GM19025 (cell line): ENCODE results near the gene PID1.

Source experiments
- ATAC-seq: cut with Tn5 transposase; IDR thresholded peaks from one replicate; pipeline ENCODE4 v1.9.1; 2021; ENCODE audit warnings: mild to moderate bottlenecking, low read depth, moderate library complexity; ENCODE audit not compliant: unreplicated experiment

The PID1 gene

DNA sequence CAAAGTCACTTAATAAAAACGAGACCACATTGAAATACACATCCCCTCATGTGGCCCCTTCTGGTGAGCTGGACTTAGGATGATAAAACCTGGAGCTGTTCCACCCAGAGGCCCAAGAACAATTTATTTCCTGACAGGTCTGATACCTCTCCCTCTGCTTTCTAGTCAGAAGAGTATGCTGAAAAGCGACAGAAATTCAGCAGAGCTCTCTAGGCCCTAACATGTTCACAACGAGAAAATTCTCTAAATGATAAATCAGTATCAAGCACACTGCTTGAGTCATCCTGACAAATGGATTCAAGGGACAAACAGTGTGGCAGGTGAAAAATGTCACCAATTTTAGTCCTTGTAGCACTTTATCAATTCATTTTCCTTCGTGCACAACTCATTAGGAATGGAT lies 233.5 kb downstream of the PID1 start:
- ATAC-seq = no peak

DNA sequence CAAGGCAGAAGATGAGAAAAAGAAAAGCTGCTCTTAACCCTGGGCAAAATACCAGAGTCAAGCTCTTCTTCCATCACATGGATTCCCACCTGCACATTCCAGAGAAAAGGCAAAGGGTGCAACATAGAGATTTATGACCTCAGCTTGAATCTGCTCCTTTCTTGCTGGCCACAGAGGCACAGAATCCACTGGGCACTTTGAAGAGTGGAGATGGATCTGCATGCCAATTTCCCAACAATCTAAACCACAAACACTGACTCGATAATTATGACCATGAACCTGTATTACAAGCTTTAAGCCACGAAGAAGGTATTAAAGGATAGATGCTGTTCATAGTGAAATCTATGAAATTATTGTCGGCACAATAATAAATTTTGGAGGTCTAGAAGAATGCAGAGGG lies 237.3 kb downstream of the PID1 start:
- ATAC-seq = no peak

DNA sequence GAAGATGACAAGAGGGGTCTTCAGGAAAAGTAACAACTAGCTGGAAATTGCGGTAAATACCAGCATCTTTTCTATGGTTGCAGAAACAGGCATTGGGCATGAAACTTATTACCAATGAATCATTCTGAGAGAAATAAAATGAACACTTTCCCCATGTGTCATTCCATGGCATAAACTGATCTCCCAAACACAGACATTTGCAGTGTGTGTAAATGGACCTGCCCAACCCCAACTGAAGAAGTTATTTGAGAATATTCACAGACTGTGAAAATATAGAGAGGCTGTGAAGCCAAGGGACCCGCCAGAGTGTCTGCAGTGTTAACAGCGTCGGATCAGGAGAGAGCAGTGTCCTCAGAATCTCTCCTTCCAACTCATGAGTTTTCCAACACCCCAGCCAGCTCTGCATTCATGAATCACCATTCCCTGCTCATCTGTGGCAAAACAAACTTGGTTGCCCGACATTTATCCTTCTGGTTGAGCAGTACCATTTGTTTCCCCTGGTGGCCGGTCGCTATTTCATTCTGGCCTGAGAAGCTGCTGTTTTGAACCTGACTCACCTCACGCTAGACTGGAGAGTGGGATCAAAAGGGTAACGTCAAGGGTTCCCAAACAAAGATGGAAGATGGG lies 238.4 kb downstream of the PID1 start:
- ATAC-seq = no peak

DNA sequence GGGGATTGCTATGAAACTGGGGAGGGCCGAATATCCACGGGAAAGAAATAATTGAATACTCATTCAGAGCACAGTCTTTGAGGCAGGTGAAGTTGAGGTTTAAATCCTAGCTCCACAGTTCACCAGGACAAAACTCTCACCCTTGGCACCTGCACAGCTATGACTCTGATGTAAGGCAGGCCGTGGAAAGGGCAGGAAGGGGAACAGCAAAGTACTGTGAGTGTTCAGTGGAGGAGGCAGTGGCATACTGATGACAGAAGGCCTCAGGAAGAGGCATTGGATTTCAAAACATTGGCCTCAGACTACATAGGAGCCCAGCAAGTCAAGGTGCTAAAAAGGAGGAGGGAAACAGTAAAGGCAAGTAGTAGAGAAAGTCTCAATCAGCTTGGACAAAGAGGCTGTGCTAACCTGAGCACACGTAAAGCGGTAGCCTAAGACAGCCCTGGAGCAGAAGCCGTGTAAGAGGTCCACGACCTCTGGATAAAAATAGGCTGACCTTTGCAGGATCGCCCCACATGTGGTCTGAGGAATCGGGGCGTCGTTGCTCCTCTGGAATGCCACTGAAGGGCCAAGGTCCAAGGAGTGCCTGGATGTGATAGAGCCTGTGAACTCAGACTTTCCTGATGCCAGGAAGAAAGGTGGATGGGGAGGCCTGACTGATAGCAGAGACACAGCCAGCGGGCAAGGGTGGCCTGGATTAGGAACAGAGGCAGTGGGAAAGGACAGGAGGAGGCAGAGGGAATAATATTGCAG lies 243.6 kb downstream of the PID1 start:
- no peak for ATAC-seq

DNA sequence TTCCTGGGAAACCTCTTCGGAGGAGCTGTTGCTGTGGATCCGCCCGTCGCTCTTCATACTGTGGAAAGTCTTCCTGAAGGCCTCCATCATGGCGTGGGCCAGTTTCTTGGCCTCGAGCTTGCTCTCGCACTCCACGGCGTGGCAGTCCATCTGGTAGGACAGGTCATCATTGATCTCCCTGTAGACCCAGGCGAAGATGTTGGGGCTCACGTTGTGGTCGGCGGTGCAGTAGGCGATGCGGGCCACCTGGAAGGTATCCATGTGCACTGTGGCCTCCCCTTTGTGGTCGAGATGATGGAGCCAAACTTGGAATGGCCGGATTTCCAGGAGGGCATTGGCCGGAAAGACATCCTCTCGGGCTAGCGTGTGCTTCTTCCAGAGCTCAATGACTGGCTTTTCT lies 245.4 kb downstream of the PID1 start:
- no peak for ATAC-seq

DNA sequence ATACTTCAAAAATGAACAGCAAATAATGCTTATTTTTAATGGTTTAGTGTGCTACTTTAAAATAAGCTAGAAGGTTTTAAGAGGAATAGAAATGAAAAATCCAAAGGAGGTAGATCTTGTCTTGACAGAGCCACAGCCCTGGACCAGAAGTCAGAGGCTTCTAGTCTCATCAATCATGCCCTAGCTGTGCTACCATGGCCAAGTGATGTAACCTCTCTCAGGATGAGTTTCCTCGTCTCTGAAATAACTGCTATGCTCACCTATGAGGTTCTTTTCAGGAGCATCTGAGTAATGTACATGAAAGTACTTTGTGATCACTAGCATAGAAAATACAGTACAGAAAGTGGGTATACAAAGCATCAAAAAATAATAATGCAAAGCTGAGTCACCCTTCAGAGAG lies 248.4 kb downstream of the PID1 start:
- no peak for ATAC-seq

DNA sequence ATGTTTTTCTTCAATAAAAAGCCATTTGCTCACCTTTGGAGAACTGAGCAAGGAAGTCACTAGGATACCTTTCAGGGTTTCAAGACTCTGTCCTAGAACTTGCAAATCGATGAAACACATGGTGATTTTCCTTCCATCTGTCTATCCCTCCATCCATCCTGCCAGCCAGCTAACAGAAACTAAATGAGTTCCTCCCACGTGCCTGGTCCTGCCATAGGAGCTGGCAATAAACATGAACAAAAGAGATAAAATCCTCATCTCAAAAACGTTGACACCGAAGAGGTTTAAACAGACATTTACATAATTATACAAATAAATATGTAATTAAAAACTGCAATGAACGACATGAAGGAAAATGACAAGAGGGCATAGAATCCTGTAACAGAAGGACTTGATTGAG lies 249.0 kb downstream of the PID1 start:
- ATAC-seq = no peak

DNA sequence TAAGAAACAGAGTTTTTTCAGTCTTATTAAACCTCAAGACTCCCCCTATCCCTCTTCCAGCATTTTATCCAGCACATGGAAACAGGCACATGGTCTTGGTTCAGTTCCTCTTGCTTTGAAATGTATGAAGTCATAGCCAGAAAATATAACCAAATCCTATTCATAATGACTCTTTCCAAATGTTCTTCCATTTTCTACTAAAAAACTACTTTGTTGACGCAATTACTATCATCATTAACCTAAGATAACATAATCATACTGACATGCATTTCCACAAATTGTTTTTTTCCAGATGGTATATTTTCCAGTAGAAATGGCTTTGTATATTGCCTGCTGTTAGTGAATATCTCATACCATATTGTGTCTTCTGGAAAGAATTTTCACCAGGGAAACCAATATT lies 261.3 kb downstream of the PID1 start:
- ATAC-seq = no peak

DNA sequence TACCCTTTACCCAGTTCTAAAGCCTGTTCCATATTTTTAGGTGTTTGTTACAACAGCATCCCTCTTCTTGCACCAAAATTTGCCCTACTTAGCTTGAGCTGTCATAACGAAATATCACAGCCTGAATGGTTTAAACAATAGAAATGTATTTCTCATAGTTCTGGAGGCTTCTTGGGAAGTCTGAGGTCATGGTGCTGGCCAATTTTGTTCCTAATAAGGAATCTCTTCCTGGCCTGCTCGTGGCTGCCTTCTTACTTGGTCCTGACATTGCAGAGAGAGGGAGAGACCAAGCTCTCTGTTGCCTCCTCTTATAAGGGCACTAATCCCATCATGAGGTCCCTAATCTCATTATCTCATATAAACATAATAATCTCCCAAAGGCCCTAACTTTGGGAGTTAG lies 267.8 kb downstream of the PID1 start:
- no peak for ATAC-seq

DNA sequence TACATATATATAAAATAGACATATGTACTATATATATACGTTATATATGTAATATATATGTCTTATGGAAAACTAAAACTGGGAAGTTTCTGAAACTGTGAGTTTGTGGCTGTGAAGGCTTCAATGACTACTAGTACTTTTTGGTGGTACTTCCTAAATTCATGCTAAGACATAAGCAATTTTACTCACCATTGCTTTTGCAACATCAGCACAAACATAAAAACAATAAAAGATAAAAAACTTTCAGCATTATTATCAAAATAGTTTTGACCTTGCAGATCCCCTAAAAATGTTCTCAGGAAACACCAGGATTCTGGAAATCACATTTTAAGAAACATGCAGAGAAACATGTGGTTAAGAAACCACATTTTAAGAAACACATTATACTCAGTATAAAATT lies 269.9 kb downstream of the PID1 start:
- no peak for ATAC-seq

DNA sequence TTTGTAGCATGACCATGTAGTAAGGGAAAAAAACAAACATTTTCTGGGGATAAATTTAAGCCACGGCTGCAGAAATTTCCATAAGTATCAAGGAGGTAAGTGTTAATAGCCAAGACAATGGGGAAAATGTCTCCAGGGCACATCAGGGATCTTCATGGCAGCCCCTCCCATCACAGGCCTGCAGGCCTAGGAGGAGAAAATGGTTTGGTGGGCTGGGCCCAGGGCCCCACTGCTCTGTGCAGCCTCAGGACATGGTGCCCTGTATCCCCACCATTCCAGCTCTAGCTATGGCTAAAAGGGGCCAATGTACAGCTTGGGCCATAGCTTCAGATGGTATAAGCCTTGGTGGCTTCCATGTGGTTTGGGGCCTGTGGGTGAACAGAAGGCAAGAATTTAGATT lies 271.8 kb downstream of the PID1 start:
- no peak for ATAC-seq

DNA sequence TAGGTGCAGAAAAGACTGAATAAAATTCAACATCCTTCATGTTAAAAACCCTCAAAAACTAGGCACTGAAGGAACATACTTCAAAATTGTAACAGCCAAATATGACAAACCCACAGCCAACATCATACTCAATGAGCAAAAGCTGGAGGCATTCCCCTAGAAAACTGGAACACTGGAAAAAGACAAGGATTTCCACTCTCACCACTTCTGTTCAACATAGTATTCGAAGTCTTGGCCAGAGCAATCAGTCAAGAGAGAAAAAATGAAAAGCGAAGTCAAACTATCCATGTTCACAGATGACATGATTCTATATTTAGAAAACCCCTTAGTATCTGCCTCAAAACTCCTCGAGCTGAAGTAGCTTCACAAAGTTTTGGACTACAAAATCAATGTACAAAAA lies 282.3 kb downstream of the PID1 start:
- ATAC-seq = no peak

DNA sequence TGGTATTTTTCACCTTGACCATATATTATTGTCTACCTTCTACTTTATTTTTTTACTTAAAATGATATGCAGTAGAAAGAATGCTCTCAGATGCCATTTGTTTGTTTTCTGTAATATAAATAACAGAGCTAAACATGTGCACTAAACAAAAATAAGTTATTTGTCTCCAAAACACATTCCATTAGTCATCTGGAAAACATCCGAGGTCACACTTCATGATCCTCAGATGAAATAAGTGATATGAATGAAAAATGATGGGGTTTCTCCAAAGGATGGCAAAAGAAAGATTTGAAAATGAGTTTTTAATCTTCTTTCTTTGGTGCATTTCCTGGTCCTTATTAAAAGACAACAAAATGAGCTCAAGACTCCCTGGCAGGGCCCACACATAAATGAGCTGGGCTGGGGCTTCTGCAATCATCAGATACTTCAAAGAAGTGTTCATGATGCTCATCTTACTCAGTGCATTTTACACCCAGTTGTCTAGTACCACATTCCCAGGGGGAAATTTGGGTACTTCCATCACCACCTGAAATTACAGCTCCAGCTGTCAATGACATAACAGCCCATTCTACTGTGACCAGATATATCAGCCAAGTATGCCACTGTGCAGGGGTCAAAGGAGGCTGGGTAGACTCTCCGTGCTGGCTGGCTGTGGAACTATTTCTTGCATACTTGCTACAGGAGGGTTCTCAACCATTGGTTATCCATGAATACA lies 283.5 kb downstream of the PID1 start:
- no peak for ATAC-seq

DNA sequence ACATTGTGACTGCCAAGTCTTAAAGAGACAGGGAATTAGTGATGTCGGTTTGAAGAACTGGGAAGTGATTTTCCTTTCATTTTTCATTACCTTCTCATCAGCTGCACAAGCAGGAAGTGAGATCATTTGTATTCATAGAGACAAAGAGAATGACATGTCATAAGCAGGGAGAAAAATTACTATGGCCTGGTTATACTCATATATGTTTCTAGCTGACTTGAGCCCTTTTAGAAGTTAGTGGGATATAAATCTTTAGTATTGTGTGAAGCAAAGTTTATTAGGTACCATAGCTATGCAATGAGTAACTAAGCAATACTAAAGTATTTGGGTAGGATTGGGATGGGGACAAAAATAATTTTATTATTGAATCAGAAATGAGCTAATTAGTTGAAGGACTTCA lies 284.1 kb downstream of the PID1 start:
- no peak for ATAC-seq

DNA sequence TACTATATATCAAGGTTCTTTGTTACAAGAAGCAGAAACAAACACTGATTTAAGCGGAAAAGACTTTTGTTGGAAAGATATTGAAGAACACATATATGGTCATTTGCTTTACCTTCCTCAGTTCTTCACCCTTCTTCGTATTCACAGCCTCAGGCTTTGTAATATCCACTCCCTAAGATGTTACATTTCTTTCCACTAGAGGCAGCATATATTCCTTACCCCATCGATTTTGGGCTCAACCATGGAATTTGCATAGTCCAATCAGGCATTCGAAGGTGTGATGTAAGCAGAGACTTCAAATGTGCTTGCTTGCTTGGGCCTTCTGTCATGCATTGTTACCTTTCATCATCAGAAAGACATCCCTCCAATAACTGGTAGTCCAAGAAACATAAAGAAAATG lies 287.4 kb downstream of the PID1 start:
- ATAC-seq = no peak

DNA sequence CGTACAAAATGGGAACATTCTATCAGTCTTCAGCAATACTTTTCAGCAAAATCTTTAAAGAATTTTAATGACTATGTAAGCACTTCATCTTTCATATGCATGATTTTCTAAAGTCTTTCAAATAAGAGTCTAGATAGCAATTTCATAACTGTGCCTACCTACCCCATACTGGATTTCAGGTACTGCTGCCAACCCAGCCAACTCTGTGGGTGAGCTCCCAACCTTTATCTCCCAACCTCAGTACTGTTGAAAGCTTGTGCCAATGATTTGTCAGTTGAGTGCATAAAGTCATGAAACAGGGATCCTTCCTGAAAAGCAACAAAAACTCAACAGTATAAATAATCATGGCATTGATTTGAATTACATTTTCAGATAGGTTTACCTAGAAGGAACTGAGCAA lies 296.9 kb downstream of the PID1 start:
- no peak for ATAC-seq
